Measurements from ENCODE around the gene ESR1. TPM values are rescaled to one million over a fixed set of nuclear protein-coding genes. Genes with fewer than 3 reads are reported as not detected.

Gene ESR1
- polyA plus RNA-seq, 1 donor (not counting 4 experiments of a cell fraction or from before 2014, with no cell fraction given): 0.22 TPM

DNA sequence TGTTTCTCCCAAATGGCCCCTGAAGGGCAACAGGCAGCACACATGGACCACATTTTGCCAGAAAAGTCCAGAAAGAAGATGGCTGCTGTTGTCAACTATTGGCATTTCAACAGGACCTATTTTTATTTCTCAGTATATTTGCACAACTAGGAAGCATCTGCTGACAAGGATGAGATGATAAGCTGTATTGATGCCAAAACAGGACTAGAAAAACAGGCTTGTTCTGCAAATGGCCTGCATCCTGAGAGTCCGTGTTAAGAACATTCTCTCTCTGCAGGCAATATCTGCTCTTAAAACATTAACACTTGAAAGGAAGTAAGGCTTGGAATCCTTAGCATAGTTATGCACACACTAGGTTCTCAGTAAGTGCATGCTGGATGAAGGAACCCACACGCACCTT is 283.7 kb downstream of the ESR1 start:
- DNase-seq (ENCODE audit: low read depth, low spot score) (no peak), FAIRE-seq (no peak)
- no peak for TF ChIP-seq EZH2 (IDR thresholded peaks at IDR 0.05; ENCODE audit: low read length)
- TF ChIP-seq CTCF (optimal IDR thresholded peaks at IDR 0.05 in 1 of 3, IDR thresholded peaks at IDR 0.05 in 1 of 3, conservative IDR thresholded peaks at IDR 0.05 in 1 of 3; ENCODE audit: extremely low read depth in 1 of 3, insufficient read depth in 2 of 3, low read length in 3 of 3): no peak
- Histone ChIP-seq H4K20me1 (ENCODE audit: control insufficient read depth, extremely low read depth, insufficient read depth, low read length) (no peaks in the 10 kb centered on the region), H3K4me1 (ENCODE audit: control insufficient read depth, extremely low read depth, insufficient read depth, low read length) (peaks cover 55% of the 10 kb centered on the region), H3K9me3 (ENCODE audit: control insufficient read depth, low read depth, low read length) (no peaks in the 10 kb centered on the region), H3K4me3 (ENCODE audit: control insufficient read depth in 2 of 3, extremely low read depth in 1 of 3, insufficient read depth in 2 of 3, low read depth in 1 of 3, low read length in 3 of 3) (no peak overlapping the region), H2AFZ (ENCODE audit: control insufficient read depth, low read length) (no peak overlapping the region), H3K36me3 (ENCODE audit: control insufficient read depth in 2 of 2, extremely low read depth in 1 of 2, insufficient read depth in 2 of 2, low read length in 2 of 2) (no peaks in the 10 kb centered on the region), H3K4me2 (ENCODE audit: control insufficient read depth, extremely low read depth, insufficient read depth, low read depth, low read length) (no peak overlapping the region), H3K27me3 (ENCODE audit: control insufficient read depth, extremely low read depth, insufficient read depth, low read length) (no peaks in the 10 kb centered on the region), H3K9me1 (ENCODE audit: control insufficient read depth, extremely low read depth, insufficient read depth, low read length) (no peaks in the 10 kb centered on the region), H3K9ac (ENCODE audit: control insufficient read depth, extremely low read depth, insufficient read depth, low read length) (no peak overlapping the region), H3K27ac (ENCODE audit: control insufficient read depth, insufficient read depth, low read length) (no peak overlapping the region), H3K79me2 (ENCODE audit: control insufficient read depth, insufficient read depth, low read length) (no peaks in the 10 kb centered on the region)
- dilution Hi-C loops (cut with MboI; ENCODE audit: extremely low pct_ligation_motif_present, low sequenced_read_pairs): no loop called here

GRCh38 chr6:152091851-152092341 is 284.4 kb downstream of the ESR1 start:
- Histone ChIP-seq H3K27me3 (ENCODE audit: control insufficient read depth, extremely low read depth, insufficient read depth, low read length) (no peaks in the 10 kb centered on the region), H3K27ac (ENCODE audit: control insufficient read depth, insufficient read depth, low read length) (peak overlapping the region; percentile 43), H3K9me1 (ENCODE audit: control insufficient read depth, extremely low read depth, insufficient read depth, low read length) (no peaks in the 10 kb centered on the region), H3K4me3 (ENCODE audit: control insufficient read depth in 2 of 3, extremely low read depth in 1 of 3, insufficient read depth in 2 of 3, low read depth in 1 of 3, low read length in 3 of 3) (no peak overlapping the region), H3K9me3 (ENCODE audit: control insufficient read depth, low read depth, low read length) (no peaks in the 10 kb centered on the region), H4K20me1 (ENCODE audit: control insufficient read depth, extremely low read depth, insufficient read depth, low read length) (no peaks in the 10 kb centered on the region), H2AFZ (ENCODE audit: control insufficient read depth, low read length) (peak overlapping the region; percentile 61), H3K36me3 (ENCODE audit: control insufficient read depth in 2 of 2, extremely low read depth in 1 of 2, insufficient read depth in 2 of 2, low read length in 2 of 2) (no peaks in the 10 kb centered on the region), H3K4me1 (ENCODE audit: control insufficient read depth, extremely low read depth, insufficient read depth, low read length) (peaks cover 62% of the 10 kb centered on the region), H3K79me2 (ENCODE audit: control insufficient read depth, insufficient read depth, low read length) (no peaks in the 10 kb centered on the region), H3K4me2 (ENCODE audit: control insufficient read depth, extremely low read depth, insufficient read depth, low read depth, low read length) (peak overlapping the region; percentile 38), H3K9ac (ENCODE audit: control insufficient read depth, extremely low read depth, insufficient read depth, low read length) (no peak overlapping the region)
- no peak for TF ChIP-seq EZH2 (IDR thresholded peaks at IDR 0.05; ENCODE audit: low read length)
- TF ChIP-seq CTCF (optimal IDR thresholded peaks at IDR 0.05 in 1 of 3, IDR thresholded peaks at IDR 0.05 in 1 of 3, conservative IDR thresholded peaks at IDR 0.05 in 1 of 3; ENCODE audit: extremely low read depth in 1 of 3, insufficient read depth in 2 of 3, low read length in 3 of 3): no peak
- DNase-seq (ENCODE audit: low read depth, low spot score): no peak
- FAIRE-seq: peak; percentile 90
- dilution Hi-C loops (cut with MboI; ENCODE audit: extremely low pct_ligation_motif_present, low sequenced_read_pairs): no loop called here

Data from keratinocyte (primary cell).